Stimulated activated CD8-positive, alpha-beta memory T cell treated with anti-CD3 and anti-CD28 coated beads, Interleukin-12 subunit alpha, Interleukin-12 subunit beta, amount 100 ng/mL, for 1 hour (primary cell): ENCODE results near the gene PLA2G4A.

Experiments
- DNase-seq: peaks from one replicate; pipeline ENCODE4 v3.0.0-alpha.2; 2020; ENCODE audit warnings: low read depth

The PLA2G4A gene

GRCh38 chr1:187027253-187027652, 198.5 kb downstream of the PLA2G4A start:
- no peak for DNase-seq

DNA sequence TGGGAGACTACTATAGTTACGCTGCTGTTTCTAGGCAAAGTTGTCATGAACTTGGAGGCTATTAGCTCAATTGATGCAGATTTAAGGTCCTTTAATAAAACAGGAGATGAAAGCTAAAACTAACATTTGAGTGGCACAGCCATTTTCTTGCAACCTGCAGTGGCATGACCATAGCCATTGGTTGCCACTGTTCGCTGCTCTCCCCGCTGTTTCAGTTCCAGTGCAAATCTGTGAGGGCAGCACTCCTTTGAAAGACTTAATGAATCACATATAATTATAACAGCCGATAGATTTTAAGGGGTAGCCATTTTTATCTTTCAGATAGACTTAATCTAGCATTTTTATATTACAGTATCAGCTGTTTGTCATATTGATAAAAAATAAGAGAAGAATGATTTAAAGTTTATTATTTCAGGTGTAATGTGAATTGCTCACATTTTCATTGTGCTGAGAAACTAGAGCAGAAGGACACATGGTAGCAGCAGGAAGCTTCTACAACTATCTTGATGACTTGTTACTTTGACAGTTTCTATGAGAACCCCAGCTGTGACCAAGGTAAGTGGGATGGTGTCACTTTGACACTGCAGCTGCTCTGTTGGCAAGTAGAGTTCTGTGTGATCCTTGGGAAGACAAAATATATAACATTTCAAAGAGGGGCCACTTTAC, 203.7 kb downstream of the PLA2G4A start:
- DNase-seq, result no peak

DNA sequence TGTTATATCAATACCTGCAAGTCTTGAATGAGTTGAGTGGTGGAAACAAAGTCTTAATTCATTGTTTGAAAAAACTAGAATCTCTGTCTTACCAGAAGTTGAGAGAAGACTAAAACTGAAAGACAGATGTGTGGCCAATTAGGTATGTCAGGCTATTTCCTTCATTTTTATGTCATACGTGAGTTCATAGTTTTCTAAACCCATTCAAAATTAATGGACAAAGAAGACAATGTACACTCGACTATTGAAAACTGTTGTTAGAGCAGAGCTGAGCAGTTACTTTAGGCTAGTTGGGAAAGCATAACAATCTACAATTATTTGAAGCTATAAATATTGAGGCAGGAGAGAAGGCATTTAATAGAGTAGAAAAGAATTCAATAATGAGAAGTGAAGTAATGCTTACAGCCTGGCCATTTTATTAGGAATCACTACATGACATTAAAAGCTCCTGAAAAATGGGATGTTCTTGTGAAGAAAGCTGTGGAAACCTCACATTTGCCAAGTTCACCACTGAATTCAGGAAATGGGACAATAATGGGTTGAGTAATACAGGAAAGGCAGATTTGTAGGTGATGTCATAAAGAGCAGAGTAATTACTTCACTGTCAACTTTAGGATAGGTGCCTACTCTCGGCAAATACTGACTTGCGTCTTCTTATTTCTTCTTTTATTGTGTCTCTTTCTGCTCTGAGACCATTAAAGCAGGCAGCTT, 204.4 kb downstream of the PLA2G4A start:
- no peak for DNase-seq

DNA sequence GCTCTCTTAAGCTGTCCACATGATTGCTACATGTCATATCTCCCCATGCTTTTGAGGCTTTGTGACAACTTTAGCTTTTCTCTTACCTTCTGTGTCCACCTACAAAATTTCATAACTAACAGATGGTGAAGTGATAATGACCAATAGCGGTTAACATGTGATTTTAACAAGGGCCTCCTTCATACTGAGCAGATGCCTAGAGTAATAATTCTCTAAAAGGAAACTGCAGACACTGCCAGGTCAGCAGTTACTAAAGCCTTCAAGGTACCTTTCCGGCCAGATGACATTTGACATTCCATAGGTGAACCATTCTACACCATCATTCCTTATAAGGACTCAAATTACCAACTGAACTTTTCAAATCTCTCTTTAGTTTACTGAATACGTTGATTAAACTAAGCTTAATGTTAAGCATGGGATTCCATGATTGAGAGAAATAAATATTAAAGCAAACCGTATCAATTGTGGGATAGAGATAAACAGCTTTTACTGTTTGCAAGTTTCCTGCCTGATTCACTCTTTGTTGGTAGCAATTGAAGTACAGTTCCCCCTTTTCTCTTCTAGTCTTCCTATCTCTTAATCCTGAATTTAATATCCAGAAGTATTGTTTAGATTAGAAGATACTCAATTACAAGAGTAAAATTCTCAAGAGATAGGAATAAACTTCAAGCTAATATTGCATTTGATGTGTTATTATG, 205.1 kb downstream of the PLA2G4A start:
- DNase-seq, result no peak

GRCh38 chr1:187034501-187034900, 205.8 kb downstream of the PLA2G4A start:
- no peak for DNase-seq

- no peak for DNase-seq
Observed at GRCh38 chr1:187037973-187038553, 209.3 kb downstream of the PLA2G4A start.
